ENCODE data around the gene ERBB4.

The ERBB4 gene

DNA sequence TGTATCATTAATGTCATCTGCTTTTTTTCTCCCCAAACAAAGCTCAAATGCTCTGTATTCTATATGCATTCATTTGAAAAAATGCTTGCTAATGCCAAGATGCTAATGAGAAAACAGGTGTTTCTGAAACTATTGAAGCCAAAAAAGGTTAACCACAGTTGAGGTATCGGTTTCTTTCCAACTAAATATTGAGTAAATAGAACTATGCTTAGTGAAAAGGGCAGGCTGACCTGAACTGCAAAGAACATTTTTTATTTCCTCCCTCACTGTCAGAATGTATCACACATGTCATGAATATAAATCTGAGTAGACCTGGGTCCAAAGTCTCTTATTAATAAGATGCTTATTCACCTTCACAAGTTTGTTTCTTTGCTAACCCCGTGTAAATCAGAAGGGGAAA lies 1115.6 kb downstream of the ERBB4 start:
- FAIRE-seq (no peak), DNase-seq (ENCODE audit: extremely low spot score, insufficient read length, low read depth) (no peak)

DNA sequence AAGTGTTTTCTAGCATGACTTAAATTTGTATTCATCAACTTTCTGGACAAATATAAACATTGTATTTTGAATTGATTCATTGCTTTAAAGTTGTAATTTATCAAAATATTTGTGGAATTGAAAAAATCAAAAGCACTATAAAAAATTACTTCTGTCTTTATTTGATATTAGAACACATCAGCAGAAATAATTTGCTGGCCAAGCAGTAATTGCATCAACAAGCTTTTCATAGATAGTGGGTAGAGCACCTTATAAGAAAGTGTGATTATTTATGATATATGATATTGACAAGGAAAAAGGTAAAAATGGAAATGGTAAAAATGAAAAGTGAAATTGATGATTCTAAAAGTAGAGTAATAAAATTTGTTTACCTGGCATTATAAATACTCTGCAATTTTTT lies 1121.1 kb downstream of the ERBB4 start:
- DNase-seq (ENCODE audit: extremely low spot score, insufficient read length, low read depth) = no peak

DNA sequence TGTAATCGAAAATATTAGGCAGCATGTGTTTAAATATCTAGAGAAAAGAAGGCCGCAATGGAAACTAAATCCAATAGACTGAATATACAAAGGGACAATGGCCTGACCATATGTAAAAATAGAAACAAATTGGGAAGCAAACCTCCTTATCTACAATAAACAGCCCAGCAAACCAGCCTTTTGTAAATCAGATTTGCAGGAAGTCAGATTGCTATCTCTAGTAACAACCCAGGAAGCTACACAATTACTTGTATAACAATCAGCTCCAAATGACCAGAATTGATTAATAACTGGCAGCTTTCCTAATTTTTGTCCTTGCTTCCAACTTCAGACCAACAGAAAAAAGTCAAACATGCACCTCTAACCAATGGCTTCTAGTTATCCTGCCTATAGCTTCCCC lies 1122.2 kb downstream of the ERBB4 start:
- no peak for FAIRE-seq
- no peak for DNase-seq (ENCODE audit: extremely low spot score, insufficient read length, low read depth)

More for the DNA sequence above, 1121.1 kb downstream of the ERBB4 start:
- no peak for FAIRE-seq

DNA sequence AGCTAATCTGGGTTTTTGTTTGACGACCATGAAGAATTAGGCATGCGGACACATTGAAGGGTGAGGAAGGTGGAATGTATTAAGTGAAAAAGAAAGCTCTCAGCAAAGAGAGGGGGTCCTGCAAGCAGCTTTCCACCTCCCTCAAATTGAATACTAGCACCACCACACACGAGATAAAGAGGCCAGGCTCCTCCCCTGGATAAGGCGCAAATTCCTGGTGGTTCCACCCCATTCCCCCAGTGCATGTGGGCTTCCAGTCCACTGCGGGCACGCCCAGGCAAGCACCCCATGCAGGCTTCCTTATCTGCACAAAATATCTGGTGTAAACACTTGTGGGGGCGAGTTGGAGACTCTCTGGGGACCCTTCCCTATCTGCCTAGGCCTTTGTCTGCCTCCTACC lies 1124.9 kb downstream of the ERBB4 start:
- FAIRE-seq = no peak
- no peak for DNase-seq (ENCODE audit: extremely low spot score, insufficient read length, low read depth)

DNA sequence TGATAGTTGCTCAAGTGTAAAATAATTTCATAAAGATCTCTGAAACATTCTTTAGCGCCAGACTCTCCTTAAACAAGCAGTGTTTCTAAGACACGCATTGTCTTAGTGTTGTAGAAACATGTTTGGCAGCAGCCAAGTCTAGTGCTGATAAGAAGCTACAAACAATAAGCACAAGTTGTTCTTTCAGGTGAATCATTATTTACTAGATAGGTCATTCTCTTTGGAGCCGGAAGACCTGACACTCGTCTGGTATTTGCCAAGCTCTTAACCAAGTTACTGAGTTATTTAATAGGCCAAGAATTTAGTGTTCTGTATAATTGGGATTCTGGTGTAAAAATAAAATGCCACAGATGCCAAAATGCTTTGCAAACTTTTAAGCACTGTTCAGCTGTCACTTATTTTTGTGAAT lies 1130.1 kb downstream of the ERBB4 start:
- FAIRE-seq (no peak), DNase-seq (ENCODE audit: extremely low spot score, insufficient read length, low read depth) (no peak)

DNA sequence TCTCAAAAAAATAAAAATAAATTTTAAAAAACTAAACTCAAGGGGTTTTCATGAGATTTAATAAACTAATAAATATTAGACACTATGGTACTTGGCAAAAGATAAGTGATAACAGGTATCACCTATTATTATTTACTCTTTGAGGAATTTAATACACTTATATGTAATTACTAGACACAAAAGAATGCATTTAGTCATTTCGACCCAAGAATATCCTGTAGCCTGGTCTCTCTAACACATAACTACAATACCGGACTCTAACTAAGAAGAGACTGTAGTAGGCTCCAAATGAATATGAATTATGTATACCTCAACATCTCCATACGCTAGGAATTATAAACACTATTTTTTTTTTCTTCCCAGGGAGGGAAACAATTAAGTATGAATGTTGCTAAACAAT lies 1131.5 kb downstream of the ERBB4 start:
- no peak for FAIRE-seq
- DNase-seq (ENCODE audit: extremely low spot score, insufficient read length, low read depth) = no peak

DNA sequence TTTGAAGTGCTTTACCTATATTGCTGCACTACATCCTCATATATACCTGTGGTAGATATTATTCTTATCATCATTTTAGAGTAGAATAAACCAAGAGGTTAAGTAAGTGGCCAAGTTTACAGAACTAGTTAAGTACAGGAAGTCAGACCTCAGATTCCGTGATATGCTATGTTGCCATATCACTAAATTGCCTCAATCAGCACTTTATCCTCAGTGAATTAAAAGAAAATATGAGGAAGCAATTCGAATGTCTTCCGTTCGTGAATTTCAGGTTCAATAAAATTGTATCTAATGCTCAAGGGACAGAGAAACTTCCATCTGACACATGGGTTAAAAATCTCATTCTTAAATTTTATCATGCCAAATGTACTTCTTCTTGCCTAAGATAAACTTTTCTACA lies 1133.6 kb downstream of the ERBB4 start:
- no peak for FAIRE-seq
- DNase-seq (ENCODE audit: extremely low spot score, insufficient read length, low read depth) = no peak

DNA sequence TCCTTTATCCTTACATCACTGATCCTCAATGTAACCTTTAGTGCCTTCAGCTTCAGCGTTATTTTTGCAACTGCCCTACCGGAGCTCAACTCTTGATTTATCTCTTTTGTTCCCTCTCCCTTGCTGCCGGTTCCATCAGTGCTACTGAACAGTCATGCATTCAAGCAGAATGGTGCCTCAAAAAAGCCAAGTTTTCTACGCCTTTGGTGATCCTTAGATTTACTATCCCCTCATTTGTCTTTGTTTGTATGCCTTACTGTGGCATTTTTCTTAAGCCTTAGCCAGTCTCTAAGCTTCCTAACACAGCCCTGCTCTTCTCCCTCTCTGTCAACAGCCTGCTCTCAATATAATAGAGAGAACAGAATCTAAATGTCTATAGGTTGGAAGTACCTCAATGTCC lies 1134.5 kb downstream of the ERBB4 start:
- DNase-seq (ENCODE audit: extremely low spot score, insufficient read length, low read depth) = no peak
- FAIRE-seq = no peak

DNA sequence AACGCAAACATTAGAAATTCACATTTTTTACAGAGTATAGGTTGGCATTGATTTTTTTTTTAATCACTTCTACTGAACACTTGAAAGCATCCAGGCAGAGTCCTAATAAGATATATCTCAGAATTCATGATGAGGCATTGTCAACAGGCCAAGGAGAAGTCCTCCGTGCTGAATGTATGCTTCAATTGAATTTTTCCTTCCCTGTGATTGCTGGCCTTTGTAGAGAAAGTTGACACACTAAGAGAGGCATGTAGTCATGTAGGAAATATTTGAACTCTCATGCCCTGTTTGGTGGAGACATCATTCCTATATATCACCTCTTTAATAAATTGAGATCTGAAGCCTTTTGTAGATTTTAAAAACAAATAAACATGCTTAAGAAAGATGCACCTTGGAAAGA lies 1137.3 kb downstream of the ERBB4 start:
- no peak for FAIRE-seq
- DNase-seq (ENCODE audit: extremely low spot score, insufficient read length, low read depth) = no peak

DNA sequence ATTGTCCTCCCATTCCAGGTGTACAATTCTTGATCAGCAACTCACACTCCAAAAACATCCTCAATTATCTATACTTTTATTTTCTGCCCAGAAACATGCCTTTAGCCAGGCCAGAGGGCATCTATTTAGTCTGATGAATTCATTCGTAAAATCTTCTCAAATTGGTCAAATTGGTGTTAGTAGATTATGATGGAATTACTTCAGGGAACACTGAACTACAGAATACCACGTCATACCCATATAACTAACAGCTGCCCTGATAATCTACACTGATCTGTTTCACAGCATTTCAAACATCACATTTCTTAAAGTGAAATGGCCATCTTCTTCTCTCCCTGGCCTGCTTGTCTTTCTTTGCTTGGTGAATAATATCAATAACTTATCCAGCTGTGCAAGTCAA lies 1140.8 kb downstream of the ERBB4 start:
- DNase-seq (ENCODE audit: extremely low spot score, insufficient read length, low read depth) (no peak), FAIRE-seq (no peak)

DNA sequence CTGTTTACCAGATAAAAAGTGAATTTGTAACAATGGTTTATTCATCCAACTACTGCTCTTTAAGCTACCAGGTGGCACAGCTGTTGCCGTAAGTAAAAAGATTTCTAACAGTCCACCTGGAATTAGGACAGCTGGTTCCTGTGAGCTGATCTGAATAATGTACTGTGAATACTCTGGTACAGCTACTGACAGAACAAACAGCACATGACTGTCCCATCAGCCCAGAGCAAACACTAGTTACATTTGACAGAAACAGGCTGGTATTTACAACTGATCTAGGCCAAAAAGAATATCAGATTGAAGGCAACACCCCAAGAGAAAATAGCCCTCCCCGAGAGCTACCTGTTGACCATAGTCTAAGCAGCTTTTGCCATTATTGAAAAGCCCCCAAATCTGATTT lies 1141.8 kb downstream of the ERBB4 start:
- FAIRE-seq = no peak
- no peak for DNase-seq (ENCODE audit: extremely low spot score, insufficient read length, low read depth)

DNA sequence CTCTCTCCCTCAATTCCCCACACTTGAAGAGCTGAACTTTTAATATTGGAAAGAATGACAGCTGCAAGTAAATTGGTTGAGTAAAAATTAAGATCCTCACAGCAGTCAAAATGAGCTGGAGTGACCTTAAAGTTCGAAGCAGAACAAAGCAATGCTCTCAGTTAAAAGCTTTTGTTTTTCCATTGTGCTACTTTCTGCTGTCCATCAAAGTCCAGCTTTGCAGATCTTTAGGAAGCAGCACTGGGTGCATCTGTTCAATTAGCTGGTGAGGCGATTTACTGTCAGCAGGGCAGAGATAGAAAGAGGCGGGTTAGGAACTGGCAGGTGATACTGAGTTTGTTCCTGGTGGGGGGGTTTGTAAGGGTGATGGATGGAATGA lies 1147.4 kb downstream of the ERBB4 start:
- FAIRE-seq = no peak
- DNase-seq (ENCODE audit: extremely low spot score, insufficient read length, low read depth) = no peak

DNA sequence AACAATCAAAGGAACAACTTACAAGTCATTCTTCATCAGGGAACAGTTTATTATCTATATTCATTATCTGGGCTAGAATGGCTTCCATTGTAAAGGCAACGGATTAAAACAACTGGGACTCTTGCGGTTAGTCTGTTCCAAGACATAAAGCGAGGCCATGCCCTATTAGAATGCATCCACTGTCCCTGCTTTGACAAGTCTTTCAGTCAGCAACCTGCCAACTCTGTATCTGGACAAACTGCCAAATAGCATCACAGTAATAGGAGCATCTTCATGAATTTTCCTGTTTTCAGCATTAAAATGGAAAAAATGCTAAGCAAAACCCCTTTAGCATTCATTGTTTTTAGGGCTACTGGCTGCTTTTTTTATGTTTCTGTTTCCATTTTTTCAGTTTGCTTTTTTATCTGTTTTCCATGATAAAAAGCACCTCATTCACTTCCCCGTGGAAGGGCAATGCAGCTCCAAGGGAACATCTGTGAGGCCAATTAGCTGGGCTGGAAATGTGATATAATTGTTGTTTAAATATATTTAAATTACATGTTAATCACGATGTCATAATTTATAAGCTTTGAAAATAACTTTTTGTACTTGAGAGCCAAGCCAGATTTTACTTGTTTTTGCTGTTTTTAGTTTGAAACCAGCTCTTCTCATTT lies 1147.9 kb downstream of the ERBB4 start:
- no peak for DNase-seq (ENCODE audit: extremely low spot score, insufficient read length, low read depth)
- FAIRE-seq = no peak

DNA sequence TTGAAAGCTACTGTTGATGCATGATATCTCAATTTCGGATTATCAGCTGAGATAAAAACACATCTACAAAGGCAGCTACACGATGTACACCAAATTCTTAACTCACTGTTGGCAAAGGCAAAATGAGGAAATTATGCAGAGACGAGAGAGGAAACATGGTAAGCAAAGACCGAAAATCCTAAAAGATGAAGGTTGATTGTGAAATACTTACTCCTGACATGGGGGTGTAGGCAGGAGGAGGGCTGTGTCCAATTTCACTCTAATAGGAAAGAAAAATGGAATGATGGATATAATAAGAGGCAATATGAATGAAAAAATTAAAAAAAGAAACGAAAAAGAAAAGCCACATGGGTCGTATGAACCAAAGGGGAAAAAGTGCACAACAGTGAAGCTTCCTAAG lies 1150.9 kb downstream of the ERBB4 start:
- FAIRE-seq (no peak), DNase-seq (ENCODE audit: extremely low spot score, insufficient read length, low read depth) (no peak)

DNA sequence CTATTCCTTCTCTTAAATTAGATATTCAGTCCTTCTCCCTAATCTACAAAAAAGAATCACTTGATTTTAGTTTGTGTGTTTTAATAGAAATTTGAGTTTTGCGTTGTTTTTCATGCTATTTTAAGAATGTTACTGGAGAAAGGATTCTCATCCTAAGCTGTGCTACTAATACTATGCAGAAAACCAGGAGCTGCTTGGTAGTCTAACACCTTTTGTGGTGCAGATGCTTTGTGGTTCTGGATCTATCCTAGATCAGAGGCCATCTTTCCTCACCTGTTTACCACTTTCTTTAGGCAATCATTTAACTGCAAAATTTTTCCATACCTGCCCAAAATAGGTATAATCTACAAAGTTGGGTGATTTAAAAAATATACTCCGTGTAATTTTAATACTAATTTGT lies 1158.6 kb downstream of the ERBB4 start:
- DNase-seq (ENCODE audit: extremely low spot score, insufficient read length, low read depth) (no peak), FAIRE-seq (no peak)

DNA sequence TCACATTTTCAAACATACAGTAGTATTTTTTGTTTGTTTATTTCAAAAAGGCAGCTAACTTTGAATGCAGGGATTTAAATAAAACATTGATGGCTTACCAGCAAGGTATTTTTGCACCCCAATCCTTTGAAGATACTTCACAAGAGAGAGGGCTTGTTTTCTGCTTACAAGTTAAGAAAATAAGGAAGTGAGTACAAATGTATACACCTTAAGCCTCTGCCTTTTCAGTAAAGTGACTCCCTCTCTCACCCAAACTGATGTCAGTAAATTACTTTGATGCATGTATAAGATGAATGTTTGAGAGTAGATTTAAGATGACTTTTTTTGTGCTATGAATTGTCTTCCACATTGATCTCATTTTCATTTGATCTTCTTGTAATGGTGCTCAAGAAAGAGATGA lies 1162.2 kb downstream of the ERBB4 start:
- DNase-seq (ENCODE audit: extremely low spot score, insufficient read length, low read depth) (no peak), FAIRE-seq (no peak)

DNA sequence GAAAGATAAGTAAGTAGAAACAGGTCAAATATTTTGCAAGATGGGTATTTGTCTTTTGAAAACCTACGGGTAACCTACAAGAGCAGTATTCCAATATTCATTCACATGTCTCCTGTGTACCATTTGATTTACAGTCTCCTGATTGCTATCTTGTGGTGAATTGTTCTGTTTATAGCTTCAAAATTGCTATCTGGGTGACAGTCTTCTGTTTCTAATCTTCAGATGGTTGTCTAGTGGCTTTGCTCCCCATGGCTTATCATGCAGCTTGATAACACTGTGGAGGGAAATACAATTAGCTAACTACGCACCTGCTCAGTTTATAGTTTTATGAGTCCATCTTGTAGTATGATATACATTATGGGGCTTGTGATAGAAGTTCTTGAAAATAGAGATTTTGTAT lies 1165.4 kb downstream of the ERBB4 start:
- FAIRE-seq (no peak), DNase-seq (ENCODE audit: extremely low spot score, insufficient read length, low read depth) (no peak)

DNA sequence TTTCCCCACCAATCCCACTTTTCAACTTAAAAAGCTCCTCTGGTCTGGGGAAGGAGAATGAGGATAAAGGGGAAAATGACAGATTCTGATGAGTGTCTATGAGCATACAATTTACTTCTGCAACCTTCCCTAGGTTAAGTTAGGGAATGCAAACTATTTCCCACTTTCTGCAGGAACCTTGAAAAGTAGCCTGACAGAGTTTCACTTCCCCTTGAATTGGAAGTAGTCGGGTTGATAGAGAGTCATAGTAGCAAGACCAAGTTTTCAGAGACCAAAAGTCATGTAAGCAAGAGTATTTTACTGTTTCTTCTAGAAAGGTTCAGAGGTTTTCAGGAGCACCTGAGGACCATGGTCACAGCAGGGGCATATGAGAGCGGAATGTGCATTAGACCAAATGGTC lies 1167.1 kb downstream of the ERBB4 start:
- DNase-seq (ENCODE audit: extremely low spot score, insufficient read length, low read depth) = no peak
- FAIRE-seq = no peak

DNA sequence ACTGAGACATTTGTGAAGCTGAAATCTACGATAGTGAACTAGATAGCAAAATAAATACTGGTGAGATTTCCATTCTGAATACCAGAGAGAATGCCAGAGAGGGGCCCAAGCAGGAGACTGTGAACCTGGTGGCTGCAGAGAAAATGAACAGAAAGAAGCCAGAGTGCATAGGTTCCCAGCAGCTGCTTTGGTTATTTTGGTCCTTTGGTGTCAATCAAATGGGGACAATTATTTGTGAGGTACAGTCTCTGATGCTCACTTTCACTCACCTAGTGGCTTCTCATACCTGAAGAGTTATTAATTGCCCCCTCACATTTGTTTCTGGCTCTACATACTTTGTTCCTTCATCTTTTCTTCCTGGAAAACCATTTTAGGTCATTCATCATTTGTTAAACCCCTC lies 1170.1 kb downstream of the ERBB4 start:
- FAIRE-seq (no peak), DNase-seq (ENCODE audit: extremely low spot score, insufficient read length, low read depth) (no peak)

DNA sequence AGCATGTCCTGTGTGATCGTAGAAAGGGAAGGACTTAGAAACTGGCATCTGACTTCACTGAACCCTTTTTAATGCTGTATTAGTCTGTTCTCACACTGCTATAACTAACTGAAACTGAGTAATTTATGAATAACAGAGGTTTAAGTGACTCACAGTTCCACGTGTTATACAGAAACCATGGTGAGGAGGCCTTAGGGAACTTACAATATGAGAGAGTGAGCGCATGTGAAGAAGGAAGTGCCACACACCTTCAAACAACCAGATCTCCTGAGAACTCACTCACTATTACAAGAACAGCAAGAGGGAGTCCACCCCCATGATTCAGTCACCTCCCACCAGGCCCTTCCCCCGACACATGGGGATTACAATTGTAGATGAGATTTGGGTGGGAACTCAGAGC lies 1170.9 kb downstream of the ERBB4 start:
- peak; percentile 73 for FAIRE-seq
- no peak for DNase-seq (ENCODE audit: extremely low spot score, insufficient read length, low read depth)

DNA sequence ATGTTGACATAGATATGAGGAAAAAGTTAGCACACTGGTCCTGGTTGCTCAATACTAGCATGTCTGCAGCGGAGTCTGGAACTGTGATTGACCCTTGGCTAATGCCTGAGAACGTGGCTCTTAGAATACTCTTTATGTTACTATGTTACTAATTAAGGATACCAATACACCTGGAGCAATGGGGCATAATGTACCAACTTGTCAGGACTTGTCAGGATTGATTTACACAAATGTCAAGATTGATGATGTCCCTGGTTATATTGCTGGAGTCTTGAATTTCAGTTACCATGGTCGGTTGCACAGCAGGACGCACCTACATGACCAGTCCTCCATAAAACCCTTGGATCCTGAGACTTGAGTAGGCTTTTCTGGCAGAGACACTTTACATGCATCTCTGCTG lies 1171.3 kb downstream of the ERBB4 start:
- DNase-seq (ENCODE audit: extremely low spot score, insufficient read length, low read depth) = no peak
- no peak for FAIRE-seq

DNA sequence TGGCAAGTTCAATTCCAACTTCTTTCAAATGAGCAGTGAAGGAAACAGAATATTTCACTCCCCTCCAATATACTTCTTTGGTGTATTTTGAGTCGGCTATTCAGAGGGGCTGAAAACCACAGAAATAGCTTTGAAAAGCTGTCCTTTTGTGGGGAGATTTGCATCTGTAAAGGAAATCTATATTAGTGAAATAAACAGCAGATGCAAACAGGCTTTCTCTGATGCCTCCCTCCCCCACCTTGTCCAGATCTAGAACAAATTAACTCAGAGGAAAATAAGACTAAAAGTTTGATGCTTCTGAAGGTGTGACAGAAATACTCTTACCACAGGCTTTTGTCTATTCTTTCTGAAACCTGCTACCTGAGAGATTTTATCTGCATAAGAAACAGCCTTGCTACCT lies 1173.7 kb downstream of the ERBB4 start:
- DNase-seq (ENCODE audit: extremely low spot score, insufficient read length, low read depth) (no peak), FAIRE-seq (no peak)

DNA sequence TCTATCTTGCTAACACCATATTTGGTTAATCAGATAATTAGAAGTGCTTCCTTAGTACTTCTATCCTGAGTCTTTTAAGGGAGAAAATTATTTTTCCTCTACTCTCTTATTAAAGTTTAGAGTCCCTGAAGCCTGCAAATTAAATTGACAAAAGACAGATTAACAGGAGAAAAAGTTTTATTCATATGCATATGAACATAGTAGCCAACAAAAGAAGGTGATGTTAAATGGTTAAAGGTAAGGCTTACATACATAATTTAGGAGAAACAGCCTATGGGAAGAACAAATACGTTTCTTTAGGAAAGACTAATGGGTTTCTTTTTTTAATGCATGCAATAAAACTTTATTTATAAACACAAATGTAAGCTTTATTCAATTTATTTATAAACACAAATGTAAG lies 1177.2 kb downstream of the ERBB4 start:
- DNase-seq (ENCODE audit: extremely low spot score, insufficient read length, low read depth) = no peak
- FAIRE-seq = no peak
